SH-SY5Y (cell line): ENCODE measurements around the gene STX2.

Experiments
- GATA2 ChIP-seq: IDR thresholded peaks from 2 replicates; pipeline ENCODE4 v1.6.1; 2011; ENCODE audit warnings: mild to moderate bottlenecking, low read depth, low read length
- GATA3 ChIP-seq: IDR thresholded peaks from 2 replicates; pipeline ENCODE4 v1.6.1; 2011; ENCODE audit warnings: low read depth, mild to moderate bottlenecking, low read length, moderate library complexity

- TF ChIP-seq GATA3, result no peak
- TF ChIP-seq GATA2, result no peak
These were observed 19.4 kb downstream of the STX2 start for GRCh38 chr12:130819681-130820080.
